Measurements from ENCODE around the gene CLDN7. TPM values are rescaled to one million over a fixed set of nuclear protein-coding genes. Genes with fewer than 3 reads are reported as not detected.

Gene CLDN7, protein sequence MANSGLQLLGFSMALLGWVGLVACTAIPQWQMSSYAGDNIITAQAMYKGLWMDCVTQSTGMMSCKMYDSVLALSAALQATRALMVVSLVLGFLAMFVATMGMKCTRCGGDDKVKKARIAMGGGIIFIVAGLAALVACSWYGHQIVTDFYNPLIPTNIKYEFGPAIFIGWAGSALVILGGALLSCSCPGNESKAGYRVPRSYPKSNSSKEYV
- polyA plus RNA-seq = 1.2 TPM

GRCh38 chr17:7262192-7262934, at the start of gene CLDN7:
Gene CLDN7 (minus strand): TSS chr17:7262478. CDS start chr17:7262043, 435 bp downstream.
- Mint-ChIP-seq H3K9me3 (no peaks in the 10 kb centered on the region), H3K4me1 (peaks cover 5 to 18% (median 10%) of the 10 kb centered on the region in 3 donors), H3K4me3 (peak within 1 kb of the TSS; percentile 73 to 92 (median 86)), H3K27ac (peak within 1 kb of the TSS; percentile 74 to 95 (median 88)), H3K36me3 (peaks cover 4% of the 10 kb centered on the region), H3K27me3 (peaks cover 28% of the 10 kb centered on the region)

GRCh38 chr17:7311110-7311705, 48.9 kb upstream of the CLDN7 start:
- peaks cover 6% of the 10 kb centered on the region for H3K36me3 Mint-ChIP-seq
- no peaks in the 10 kb centered on the region for H3K9me3 Mint-ChIP-seq
- H3K4me1 Mint-ChIP-seq = peaks cover 26 to 46% (median 27%) of the 10 kb centered on the region in 3 donors
- peaks cover 2% of the 10 kb centered on the region for H3K27me3 Mint-ChIP-seq
- peak overlapping the region in 2 of 4 donors; percentile 75 to 91 for H3K4me3 Mint-ChIP-seq
- peak overlapping the region in 2 of 3 donors; percentile 59 to 95 for H3K27ac Mint-ChIP-seq

DNA sequence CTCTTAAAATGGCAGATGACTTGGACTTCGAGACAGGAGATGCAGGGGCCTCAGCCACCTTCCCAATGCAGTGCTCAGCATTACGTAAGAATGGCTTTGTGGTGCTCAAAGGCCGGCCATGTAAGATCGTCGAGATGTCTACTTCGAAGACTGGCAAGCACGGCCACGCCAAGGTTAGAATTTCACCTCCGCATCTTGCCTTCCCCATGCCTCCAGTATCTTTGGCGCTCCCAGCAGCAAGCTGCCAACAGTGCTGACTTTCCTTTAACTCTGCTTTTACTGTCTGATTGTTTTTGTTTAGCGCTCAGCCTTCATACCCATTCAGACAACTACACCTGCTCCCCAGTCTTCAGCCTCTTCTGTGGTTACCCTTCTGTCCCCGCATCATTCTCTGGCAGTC, 47.4 kb upstream of the CLDN7 start:
- Mint-ChIP-seq H3K4me1 (peaks cover 20 to 46% (median 26%) of the 10 kb centered on the region in 3 donors), H3K27me3 (peaks cover 2% of the 10 kb centered on the region), H3K9me3 (no peaks in the 10 kb centered on the region), H3K4me3 (peak overlapping the region; percentile 91 to 99 (median 96)), H3K27ac (peak overlapping the region; percentile 95 to 99 (median 99)), H3K36me3 (peaks cover 6% of the 10 kb centered on the region)

- H3K27me3 Mint-ChIP-seq = peaks cover 2% of the 10 kb centered on the region
- peaks cover 14 to 39% (median 23%) of the 10 kb centered on the region in 3 donors for H3K4me1 Mint-ChIP-seq
- H3K4me3 Mint-ChIP-seq = peak overlapping the region; percentile 91 to 99 (median 96)
- peaks cover 6% of the 10 kb centered on the region for H3K36me3 Mint-ChIP-seq
- peak overlapping the region; percentile 95 to 99 (median 99) for H3K27ac Mint-ChIP-seq
- no peaks in the 10 kb centered on the region for H3K9me3 Mint-ChIP-seq
Observed at GRCh38 chr17:7308625-7309433, 46.6 kb upstream of the CLDN7 start.

GRCh38 chr17:7307686-7308624, 45.7 kb upstream of the CLDN7 start:
- Mint-ChIP-seq H3K4me3 (peak overlapping the region; percentile 91 to 99 (median 96)), H3K36me3 (peaks cover 6% of the 10 kb centered on the region), H3K27me3 (peaks cover 2% of the 10 kb centered on the region), H3K27ac (peak overlapping the region; percentile 95 to 100 (median 99)), H3K9me3 (no peaks in the 10 kb centered on the region), H3K4me1 (peaks cover 14 to 32% (median 18%) of the 10 kb centered on the region in 3 donors)

- Mint-ChIP-seq H3K27ac (peak within 1 kb of the TSS; percentile 95 to 100 (median 99)), H3K4me1 (peaks cover 14 to 28% (median 16%) of the 10 kb centered on the region in 3 donors), H3K9me3 (no peaks in the 10 kb centered on the region), H3K27me3 (peaks cover 2% of the 10 kb centered on the region), H3K4me3 (peak within 1 kb of the TSS; percentile 91 to 99 (median 96)), H3K36me3 (peaks cover 6% of the 10 kb centered on the region)
Observed at GRCh38 chr17:7306911-7307685, 44.8 kb upstream of the CLDN7 start, which contains the start of gene EIF5A. Gene EIF5A (plus strand): TSS chr17:7307628. CDS start chr17:7309636, 2,008 bp downstream.

DNA sequence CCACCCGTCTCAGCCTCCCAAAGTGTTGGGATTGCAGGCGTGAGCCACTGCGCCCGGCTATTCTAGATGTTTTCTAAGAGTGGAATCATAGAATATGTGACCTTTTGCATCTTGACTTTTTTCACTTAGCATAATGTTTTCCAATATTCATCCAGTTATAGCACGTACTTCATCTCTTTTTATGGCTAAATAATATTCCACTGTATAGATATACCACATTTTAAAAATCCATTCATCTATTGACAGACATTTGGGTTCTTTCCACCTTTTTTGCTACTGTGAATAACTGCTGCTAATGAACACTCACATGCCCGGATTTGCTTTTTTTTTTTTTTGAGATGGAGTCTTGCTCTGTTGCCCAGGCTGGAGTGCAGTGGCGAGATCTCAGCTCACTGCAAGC, 41.9 kb upstream of the CLDN7 start:
- peaks cover 5% of the 10 kb centered on the region for H3K27me3 Mint-ChIP-seq
- peak overlapping the region in 1 of 3 donors; percentile 18 for H3K27ac Mint-ChIP-seq
- H3K9me3 Mint-ChIP-seq = no peaks in the 10 kb centered on the region
- peaks cover 4% of the 10 kb centered on the region for H3K36me3 Mint-ChIP-seq
- H3K4me3 Mint-ChIP-seq = no peak overlapping the region
- peaks cover 4 to 6% (median 6%) of the 10 kb centered on the region in 3 donors for H3K4me1 Mint-ChIP-seq

DNA sequence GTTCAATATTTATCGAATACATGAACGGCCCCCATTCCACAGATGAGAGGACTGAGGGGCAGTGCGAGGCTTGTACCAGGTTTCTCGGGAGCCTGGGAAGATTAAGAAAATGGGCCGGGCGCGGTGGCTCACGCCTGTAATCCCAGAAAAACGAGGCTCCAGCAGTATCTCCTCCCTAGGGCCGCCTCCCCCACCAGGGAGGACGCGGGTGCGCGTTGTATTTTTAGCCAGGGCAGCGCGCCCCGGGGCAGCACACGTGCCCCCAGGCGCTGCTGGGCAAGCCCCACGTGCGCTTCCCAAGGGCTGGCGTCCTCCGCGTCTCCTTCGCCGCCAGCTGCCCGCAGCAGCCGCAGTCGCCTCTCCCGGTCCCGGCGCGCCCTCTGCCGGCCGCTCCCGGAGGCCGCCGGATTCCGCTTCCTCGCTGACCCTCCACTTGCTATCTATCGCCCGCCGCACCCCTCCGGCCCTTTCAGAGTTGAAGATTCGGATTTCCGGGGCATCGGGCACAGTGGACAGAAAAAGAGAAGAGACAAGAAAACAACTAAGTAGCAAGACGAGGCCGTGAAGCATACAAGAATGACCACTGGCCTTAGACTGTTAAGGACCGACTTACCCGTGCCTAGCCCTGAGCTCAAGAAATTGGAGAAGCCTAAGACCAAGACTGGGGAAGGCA, 34.0 kb upstream of the CLDN7 start:
- H3K36me3 Mint-ChIP-seq = peaks cover 2% of the 10 kb centered on the region
- H3K27ac Mint-ChIP-seq = peak overlapping the region in 1 of 3 donors; percentile 85
- peaks cover 12% of the 10 kb centered on the region for H3K27me3 Mint-ChIP-seq
- no peaks in the 10 kb centered on the region for H3K9me3 Mint-ChIP-seq
- H3K4me1 Mint-ChIP-seq = peaks cover 10 to 13% (median 13%) of the 10 kb centered on the region in 3 donors
- H3K4me3 Mint-ChIP-seq = peak overlapping the region; percentile 16 to 77 (median 66)

- Mint-ChIP-seq H3K27ac (peak overlapping the region in 2 of 3 donors; percentile 69 to 93), H3K9me3 (no peaks in the 10 kb centered on the region), H3K36me3 (peaks cover 1% of the 10 kb centered on the region), H3K27me3 (peaks cover 14% of the 10 kb centered on the region), H3K4me1 (peaks cover 10 to 13% (median 13%) of the 10 kb centered on the region in 3 donors), H3K4me3 (peak overlapping the region; percentile 55 to 95 (median 82))
Observed at GRCh38 chr17:7295230-7296180, 33.2 kb upstream of the CLDN7 start.

DNA sequence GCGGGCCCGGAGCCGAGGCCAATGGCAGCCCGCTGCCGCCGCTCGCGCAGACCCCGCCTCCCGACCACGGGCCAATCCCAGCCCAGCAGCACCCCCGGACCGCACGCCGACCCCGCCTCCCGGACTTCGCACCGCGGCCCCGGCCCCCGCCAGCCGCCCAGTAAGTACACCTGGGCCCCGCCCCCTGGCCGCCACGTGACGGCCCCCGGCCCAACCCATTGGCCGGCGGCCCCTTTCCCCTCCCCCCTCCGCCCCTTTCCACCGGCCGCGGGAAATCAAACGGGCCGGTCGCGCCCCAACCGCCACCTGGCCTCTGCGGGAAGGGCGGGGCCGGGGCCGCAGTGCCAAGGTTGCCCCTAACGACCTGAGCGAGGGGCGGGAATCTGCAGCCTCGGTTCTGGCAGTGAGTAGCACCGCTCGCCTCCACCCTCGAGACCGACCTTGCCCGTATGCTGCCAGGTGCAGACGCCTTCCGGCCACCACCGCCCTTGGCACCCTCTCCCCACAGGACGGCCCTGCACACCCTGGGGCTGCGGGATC, 32.4 kb upstream of the CLDN7 start, which contains the start of gene YBX2:
Gene YBX2, minus strand, starts transcription at position 26 of the 540 bp plus-strand sequence. CDS start 139 bp downstream, outside the sequence.
- Mint-ChIP-seq H3K4me3 (peak within 1 kb of the TSS; percentile 55 to 95 (median 82)), H3K27ac (peak within 1 kb of the TSS in 2 of 3 donors; percentile 69 to 93), H3K27me3 (peaks cover 19% of the 10 kb centered on the region), H3K4me1 (peaks cover 10 to 13% (median 13%) of the 10 kb centered on the region in 3 donors), H3K9me3 (no peaks in the 10 kb centered on the region), H3K36me3 (no peaks in the 10 kb centered on the region)
